ENCODE results near the gene E4F1.
"Not testable (repeated sequence)": the region's sequence is repeated elsewhere in the genome, so short reads cannot be mapped to it uniquely, and the experiment has no call there.

E4F1 gene

DNA sequence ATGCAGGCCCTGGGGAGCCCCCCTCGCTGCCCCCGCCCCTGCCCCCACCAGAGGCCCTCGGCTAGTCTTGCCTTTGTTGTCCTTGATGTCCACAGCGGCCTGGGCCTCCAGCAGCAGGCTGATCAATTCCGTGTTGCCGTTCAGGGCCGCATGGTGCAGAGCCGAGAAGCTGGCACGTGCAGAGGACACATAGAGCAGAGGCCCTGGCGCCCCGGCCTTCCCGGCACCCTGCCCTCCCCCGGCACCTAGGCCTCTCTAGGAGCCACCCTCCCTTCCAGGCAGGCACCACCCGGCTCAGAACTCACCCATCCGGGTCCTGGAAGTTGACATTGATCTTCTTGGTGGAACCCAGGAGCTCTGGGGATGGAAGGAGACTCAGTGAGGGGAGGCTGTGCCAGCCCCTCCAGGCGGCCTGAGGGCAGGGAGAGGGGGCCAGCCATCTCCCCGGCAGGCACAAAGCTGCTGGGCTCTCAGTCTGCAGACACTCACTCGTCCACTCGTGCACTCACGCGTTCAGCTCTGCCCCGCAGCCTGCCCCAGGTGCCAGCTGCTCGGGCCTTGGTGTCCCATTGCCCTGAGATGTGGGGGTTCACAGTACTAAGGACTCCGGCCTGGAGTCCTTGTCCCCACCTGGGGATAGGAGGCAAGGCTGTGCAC, 33.3 kb upstream of the E4F1 start:
- DNase-seq = no peak

DNA sequence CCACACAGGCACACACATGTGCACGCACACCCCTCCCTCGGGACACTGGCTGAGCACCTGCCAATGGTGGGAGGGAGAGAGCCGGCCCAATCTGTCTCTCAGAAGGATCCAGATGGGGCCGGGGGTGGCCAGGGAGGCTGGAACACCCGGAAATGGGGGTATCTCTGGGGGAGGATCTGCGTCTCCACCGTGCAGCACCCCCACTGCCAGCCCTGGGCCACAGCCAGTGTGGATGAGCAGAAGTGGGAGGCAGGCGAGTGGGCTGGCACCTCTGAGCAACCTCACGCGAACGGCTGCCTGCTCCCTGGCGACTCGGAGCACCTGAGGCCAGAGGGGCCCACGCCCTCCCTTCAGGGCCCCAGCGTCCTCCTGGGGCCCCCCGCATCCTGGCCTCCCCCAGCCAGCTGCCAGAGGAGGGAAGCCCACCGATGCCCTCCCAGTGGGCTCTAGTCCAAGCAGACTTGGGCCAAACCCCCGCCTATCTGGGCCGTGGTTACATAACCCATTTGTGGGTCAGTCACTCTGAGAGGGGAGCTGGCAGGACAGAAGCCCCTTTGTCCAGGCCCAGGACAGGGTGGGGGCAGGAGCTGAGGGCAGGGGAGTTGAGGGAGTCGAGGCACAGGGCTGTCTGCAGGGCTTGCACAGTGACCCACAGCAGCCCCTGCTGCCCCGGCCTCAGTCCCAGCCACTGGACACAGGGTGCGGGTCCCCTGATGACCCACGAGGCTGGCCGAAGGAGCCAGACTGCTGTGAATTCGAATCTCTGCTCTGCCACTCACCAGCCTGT, 32.5 kb upstream of the E4F1 start:
- DNase-seq = no peak

DNA sequence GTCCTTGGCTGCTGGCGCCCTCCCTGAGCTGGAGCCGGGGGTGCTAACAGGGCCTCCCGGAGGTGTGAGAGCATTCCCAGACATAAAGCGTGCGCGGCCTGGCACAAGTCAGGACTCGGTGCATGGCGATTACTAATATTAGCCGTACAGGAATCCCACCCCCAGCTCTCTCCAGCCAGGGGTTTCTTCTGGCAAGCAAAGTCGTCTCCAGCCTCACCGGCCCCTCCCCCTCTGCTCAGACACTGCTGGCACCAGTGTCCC, 32.0 kb upstream of the E4F1 start:
- DNase-seq = no peak

DNA sequence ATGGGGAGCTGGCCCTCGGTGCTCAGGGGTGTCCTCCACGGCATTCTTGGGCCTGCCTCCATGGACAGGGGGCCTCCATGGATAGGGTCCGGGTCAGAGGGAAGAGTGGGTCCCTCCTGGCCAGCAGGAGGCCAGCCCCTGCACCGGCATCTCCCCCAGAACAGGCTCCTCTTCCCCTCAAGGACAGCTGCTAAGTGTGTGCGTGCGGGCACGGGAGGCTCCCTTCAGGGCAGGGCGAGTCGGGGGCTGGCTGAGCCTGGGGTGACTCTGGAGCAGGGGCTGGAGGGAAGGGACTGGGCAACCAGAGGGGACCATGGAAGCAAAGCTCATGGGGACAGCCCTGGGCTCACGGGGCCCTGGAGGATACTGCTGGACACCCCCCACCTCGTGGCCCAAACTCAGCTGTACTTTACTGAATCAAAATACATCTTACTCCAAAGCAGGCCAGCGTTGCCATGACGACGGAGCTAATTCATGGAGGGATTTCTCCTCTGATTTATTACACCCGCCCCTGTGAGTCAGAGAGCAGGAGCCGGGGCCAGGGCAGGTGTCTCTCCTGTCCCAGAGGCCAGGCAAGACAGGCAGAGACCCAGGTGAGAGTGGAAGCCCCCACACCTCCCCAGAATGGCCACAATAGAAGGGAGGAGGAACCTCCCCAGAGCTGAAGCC, 29.1 kb upstream of the E4F1 start:
- peak; percentile 47 for DNase-seq

DNA sequence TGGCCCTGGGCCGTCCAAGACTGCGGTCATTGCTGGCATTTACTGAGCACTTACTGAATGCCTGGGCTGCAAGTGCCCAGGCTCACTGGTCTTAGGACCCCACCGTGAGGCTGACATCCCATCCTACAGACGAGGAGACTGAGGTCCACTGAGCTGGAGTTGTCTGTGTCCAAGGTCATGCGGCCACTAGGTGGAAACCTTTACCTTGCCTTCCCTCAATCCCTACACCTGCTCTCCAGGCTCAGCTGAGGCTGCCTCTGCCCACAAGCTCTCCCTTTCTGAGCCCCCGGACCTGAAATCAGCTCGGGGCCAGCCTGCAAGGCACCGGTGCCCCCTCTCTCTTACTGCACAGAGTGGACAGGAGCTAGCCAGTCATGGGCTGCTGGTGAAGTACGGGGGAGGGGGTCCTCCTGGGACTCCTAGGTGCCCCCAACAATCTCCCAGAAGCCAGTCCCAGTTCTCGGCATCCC, 28.5 kb upstream of the E4F1 start:
- DNase-seq = peak; percentile 49

DNA sequence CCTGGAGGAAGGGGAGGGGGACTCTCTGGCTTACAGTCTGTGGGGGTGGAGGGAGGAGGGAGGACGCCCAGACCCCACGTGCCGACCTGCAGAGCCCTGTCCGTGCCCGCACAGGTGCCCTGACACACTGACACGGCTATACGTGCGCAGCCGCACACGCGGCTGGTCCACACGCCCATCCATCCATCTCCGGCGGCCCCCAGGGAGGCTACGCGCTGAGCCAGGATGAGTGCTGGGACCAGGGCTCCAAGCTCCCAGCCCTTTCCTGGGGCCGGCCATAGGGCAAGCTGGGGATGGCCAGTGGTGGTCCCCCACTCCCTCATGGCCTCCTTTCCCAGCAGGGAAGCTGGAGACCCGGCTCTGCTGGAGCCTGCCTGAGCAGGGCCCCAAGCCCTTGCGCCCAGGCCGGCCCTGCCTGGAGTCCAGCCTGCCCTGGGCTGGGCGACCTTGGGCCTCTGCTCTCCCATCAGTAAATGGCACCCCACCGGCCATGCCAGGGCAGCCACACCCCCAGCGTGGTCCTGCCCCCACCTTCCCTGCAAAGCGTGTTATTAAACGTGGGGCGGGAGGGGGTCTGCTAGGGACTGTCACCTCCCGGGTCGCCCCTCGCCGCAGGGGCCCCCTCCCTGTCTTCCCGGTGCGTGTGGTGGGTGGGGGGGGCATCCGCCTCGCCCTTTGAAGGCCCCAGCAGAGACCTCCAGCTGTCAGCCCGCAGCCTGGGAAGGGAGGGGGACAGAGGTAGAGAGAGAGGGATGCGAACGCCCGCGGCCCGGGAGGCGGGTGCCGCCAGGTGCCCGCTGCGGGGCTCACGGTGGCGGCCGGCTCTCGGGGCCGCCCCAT, 27.8 kb upstream of the E4F1 start:
- no peak for DNase-seq

DNA sequence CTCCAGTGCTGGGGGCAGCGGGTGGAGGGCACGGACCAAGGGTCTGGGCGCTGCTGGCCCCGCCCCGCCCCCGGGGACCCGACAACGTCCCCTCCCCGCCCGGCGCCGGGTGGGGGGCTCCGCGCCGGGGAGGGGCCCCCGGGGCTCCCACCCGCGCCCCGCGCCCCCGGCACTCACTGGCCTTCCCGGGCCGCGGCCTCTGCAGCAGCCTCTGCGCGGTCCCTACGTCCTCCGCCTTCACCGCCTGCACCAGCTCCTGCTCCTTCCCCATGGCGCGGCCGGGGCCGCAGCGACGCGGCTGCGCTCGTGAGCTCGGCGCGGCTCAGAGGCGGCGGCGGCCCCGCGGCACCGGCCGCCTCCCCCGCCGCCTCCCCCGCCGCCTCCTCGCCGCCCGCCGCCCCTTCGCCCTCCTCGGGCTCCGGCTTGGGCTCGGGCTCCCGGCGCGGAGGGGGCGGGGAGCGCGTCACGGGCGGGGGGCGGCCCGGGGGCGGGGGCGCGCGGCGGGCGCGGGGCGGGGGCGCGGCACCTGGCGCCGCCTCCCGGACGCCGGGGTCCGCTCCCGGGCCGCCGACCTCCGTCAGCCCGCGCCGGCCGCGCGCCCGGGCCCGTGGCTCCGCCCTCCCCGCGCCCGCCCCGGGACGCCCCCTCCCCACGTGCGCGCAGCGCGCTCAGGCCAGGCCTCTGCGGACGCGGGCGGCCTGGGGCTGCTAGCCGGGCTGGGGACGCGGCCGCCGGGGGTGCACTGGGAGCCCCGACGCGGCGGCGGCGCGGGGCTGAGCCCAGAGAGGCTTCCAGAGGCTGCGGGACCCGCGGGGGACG, 27.0 kb upstream of the E4F1 start, which contains the start of gene CASKIN1:
Gene CASKIN1 (minus strand): TSS at position 444 of the 819 bp plus-strand sequence. CDS start 173 bp downstream, at position 271.
- no peak for DNase-seq

DNA sequence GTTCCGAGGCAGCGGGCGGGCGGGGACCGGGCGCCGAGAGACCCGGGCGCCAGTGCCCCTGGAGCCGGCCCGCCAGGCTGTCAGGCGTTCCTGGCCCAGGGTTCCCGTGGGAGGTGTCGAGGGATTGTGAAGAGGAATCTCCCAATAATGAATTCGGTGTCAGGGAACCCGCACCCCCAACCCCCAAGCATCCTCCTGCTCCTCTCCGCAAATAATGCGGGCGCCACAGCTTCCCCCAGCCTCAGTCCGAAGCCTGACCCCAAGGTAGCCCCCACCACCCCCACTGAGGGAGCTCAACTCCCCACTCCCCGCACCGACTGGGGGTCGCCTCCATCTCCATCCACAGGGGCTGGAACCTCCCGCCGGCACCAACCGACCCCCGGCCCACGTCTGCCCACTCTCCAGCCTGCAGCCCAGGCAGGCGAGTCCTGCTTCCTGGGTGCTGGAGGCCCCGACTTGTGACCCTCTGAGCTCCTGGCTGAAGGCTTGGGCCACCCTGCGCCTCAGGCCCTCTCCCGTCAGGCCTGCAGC, 26.3 kb upstream of the E4F1 start:
- no peak for DNase-seq

DNA sequence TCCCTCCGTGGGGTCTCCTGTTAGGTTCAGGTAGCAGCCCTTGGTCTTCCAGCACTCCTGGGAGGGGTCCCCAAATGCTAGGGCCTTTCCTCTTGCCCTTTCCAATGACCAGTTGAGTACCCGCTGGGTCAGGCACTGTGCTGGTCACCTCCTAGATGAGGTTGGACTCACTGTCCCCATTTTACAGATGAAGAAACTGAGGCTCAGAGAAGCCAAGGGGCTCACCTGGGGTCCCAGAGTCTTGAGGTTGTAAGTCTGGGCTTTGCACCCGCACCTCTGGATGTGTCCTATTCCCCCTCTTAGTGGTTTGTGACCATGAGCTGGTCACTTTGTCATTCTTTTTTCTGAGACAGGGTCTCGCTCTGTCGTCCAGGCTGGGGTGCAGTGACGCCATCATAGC, 25.6 kb upstream of the E4F1 start:
- no peak for DNase-seq

DNA sequence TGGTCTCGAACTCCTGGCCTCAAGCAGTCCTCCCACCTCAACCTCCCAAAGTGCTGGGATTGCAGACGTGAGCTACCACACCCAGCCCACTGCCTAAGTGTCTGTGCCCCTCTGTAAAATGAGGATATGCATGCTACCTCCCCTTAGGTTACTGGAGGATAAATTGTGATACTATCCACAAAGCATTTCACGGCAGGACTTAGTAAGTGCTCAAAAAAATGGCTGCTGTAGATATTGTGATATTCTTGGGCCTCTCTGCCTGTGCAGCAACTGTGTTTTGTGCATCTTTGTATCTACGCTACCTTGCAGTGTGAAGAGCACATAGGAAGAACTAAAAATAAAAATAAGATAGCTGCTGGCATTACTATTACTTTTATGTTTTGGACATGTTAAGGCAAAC, 25.1 kb upstream of the E4F1 start:
- DNase-seq = no peak

DNA sequence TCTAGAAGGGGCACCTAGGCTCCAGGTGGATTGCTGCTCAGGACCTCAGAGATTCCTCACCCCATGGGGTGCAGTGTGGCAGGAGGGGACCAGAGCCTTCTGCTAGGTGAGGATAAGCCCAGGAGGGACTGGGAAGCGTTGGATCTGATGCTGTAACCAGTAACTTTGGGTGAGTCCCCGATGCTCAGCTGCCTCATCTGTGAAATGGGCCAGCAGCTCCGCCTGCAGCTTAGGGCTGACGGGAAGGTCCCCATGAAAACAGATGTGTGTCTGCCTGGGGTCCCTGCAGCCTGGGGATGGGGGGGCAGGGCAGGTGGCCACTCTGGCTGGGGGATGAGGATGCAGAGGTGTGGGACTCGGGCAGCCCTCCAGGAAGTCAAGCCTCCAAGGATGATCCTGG, 24.3 kb upstream of the E4F1 start:
- DNase-seq = no peak

DNA sequence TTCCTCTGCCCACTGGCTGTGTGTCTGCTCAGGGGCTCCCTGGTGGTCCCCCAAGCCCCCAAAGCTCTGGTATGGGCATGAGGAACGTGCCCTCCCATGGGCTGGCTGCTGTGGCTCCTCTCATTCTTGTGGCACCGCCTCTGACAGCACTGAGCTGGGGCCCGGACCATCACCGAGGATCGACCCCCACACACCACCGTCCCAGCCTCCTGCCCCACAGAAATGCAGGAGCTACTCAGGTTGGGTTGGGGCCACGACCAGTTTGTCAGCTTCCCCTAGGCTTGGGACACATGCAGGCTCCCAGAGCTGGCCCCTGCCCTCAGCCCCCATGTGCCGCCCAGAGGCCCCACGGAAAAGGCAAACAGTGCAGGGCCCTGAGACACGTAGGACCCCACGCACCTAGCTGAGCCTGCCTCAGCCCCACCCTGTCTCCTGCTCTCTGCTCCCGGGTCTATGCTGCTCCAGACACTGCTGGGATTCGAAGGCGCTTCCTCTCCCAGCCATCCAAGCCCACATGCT, 23.7 kb upstream of the E4F1 start:
- DNase-seq = no peak

DNA sequence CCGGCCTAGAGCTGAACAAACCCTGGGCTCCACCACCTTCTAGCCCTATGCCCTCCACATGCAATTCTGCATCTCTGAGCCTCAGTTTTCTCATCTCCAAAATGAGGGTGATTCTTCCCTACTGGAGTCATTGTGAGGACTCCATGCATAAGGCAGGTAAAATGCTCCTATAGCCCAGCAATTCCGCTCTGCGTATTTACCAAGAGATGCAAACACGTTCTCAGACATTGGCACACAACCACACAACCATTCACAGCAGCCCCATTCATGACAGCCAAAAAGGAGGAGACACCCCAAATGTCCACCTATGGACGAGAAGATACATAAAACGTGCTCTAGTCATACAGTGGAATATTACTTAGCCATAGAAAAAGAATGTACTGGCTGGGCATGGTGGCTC, 23.1 kb upstream of the E4F1 start:
- DNase-seq = no peak

DNA sequence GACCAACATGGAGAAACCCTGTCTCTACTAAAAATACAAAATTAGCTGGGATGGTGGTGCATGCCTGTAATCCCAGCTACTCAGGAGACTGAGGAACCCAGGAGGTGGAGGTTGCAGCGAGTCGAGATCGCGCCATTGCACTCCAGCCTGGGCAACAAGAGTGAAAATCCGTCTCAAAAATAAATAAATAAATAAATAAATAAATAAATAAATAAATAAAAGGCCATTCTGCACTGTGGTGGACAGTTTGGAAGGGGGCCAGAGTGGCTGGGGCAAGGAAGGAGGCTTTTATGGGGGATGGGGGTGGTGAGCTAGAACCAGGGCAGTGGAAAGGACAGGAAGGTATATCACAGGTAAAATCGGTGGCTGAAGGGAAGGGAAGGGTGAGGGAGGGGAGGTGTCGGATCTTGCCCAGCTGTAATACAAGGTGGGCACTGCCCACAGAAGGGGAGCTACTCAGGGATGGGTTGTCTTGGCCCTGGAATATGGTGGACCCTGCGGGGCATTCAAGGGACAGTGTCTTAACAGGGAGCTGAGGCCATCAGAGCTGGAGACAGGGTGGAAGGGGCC, 20.2 kb upstream of the E4F1 start:
- DNase-seq = not testable (repeated sequence)

DNA sequence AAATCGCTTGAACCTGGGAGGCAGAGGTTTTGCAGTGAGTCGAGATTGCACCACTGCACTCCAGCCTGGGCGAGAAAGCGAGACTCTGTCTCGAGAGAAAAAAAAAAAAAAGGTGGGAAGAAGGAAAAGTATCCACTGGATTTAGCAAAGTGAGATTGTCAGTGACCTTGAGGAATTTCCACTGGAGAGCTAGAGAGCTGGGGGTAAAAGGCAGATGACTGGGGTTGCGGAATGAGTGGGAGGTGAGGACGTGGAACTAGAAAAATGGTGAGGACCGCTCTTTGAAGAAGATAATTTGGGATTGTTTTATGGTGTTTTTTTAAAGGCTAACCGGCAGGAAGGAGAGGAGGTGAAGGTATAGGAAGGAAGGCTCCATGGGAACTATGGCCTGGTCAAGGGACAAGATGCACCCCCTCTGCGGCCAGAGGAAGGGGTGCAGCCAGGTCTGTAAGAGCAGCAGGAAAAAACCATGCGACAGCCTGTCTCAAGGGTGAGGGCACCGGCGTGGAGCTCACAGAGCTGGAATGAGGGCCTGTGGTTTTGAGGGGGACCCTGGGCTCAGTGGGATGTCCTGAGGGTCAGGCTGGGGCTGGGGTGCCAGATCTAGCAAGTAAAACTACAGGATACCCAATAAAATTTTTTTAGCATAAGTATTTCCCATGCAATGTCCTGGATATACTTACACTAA, 18.8 kb upstream of the E4F1 start:
- no peak for DNase-seq

DNA sequence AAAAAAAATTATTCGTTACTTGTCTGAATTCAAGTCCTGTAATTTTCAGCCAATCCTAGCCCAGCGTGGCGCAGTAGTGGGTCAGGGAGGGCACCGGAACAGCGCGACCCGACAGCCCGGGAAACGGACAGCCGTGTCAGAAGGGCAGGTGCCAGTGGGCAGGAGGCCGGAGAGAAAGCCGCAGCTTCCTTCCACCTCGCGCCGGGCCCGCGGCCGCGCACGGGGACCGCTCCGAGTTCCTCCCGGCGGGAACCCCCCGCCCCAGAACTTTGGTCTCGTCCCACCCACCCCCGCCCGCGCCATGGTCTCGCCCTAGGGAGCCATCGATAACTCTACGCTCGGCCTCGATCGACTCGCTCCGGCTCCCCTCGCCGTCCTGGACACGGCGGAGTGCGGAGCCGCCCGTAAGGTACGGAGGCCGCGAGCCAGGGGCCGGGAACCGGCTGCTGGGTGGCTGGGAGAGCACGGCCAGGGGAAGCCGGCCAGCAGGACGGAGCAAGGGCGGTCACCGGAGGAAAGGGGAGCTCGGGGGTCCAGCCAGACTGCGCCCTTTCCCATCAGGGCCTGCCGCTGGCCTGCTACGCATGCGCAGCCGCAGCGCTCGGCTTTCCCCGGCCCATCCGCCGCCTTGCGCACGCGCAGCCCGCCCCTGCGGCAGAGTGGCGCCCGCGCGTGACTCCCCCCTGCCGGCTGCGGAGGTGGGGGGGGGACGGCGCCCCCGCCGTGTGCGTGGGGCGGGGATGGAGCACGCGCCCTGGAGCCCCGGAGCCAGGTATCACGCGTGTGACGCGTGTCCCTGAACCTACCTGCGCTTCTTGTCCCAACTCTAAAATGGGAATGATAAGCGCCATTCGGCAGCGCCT, 18.1 kb upstream of the E4F1 start, which contains the start of gene MLST8:
Gene MLST8 (plus strand): TSS at position 351 of the 863 bp plus-strand sequence. CDS start 632 bp downstream, outside the sequence.
- peak; percentile 80 for DNase-seq

DNA sequence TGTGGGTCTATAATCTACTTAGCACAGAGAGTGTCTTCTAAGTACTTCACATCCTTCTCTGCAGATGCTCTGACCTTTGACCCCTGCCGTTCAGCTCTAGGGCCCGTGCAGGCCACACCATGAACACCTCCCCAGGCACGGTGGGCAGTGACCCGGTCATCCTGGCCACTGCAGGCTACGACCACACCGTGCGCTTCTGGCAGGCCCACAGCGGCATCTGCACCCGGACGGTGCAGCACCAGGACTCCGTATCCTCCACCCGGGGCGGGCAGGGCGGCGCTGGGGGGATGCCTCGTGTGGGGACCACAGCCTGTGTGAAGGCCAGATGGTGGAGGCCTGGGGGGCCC, 17.5 kb upstream of the E4F1 start:
- no peak for DNase-seq

DNA sequence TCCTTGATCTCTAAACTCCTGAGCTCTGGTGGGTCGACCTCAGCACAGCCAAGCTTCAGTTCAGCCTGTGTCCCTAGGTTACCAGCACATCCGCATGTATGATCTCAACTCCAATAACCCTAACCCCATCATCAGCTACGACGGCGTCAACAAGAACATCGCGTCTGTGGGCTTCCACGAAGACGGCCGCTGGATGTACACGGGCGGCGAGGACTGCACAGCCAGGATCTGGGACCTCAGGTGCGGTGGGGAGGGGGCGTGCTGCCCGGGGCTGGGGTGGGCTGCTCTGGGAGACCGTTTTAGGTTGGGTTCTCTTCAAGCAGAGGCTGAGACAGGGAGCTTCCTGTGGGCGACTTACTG, 17.0 kb upstream of the E4F1 start:
- no peak for DNase-seq

DNA sequence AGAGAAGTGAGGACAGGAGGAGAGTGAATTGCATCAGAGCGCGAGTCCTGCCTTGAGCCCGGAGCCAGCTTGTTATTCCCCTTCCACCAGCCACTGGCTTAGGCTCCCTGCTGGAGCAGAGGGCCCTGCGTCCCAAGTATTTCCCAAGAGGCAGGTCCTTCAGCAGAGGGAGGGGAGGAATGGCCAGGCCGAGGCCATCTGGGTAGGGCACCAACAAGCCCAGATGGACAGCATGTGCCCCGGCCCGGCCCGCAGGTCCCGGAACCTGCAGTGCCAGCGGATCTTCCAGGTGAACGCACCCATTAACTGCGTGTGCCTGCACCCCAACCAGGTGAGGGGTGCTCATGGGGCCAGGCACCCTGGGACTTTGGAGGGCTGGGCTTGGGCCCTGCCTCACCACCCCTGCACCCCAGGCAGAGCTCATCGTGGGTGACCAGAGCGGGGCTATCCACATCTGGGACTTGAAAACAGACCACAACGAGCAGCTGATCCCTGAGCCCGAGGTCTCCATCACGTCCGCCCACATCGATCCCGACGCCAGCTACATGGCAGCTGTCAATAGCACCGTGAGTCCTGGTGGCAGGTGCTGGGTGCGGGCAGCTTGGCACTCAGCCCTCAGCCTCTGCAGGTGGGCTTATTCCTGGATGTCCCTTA, 16.5 kb upstream of the E4F1 start:
- DNase-seq = peak; percentile 52
